CD4-positive, alpha-beta T cell (primary cell): Measurements from ENCODE around the gene GRIK1. TPM values are rescaled to one million over a fixed set of nuclear protein-coding genes. Genes with fewer than 3 reads are reported as not detected.

ENCODE experiments used
- ATAC-seq: fragments of 200-7000 bp; cut with Tn5 transposase; one replicate; pipeline ENCODE4 v1.10.0; 2022; ENCODE audit warnings: mild to moderate bottlenecking; ENCODE audit not compliant: poor library complexity
- CTCF ChIA-PET: fragments of 350-600 bp; sonication (Branson Sonifier 250); formaldehyde crosslinking; loops from one replicate; lab custom pipeline; 2021; ENCODE audit warnings: antibody characterized with exemption, inconsistent platforms; lab: Charles Lee
- POLR2A ChIA-PET: fragments of 350-600 bp; sonication (Branson Sonifier 250); formaldehyde crosslinking; loops from one replicate; lab custom pipeline; 2021; ENCODE audit warnings: antibody characterized with exemption, inconsistent platforms; lab: Charles Lee
- DNase-seq, 14 experiments: peaks; one replicate each; pipeline ENCODE4 v3.0.0-alpha.2; 2013 to 2020; ENCODE audit warnings: mixed read lengths in 2 of 14
- H3K27ac ChIP-seq, 2 donors: one replicate each; pipeline versions ENCODE4 v1.5.1 to v1.7.0; 2013; ENCODE audit warnings: low read length in 2 of 2, low read depth in 1 of 2, mild to moderate bottlenecking in 1 of 2
- H3K27me3 ChIP-seq, 2 experiments: 1 replicate in 1 of 2; 2 replicates in 1 of 2; pipeline versions ENCODE4 v1.6.1 to v1.7.0; 2013; ENCODE audit warnings: low read length in 2 of 2, control low read depth in 1 of 2, mild to moderate bottlenecking in 1 of 2, moderate library complexity in 1 of 2; ENCODE audit not compliant: insufficient read depth in 2 of 2, control insufficient read depth in 1 of 2
- H3K36me3 ChIP-seq: one replicate; pipeline ENCODE4 v1.6.1; 2013; ENCODE audit warnings: low read length, control low read depth; ENCODE audit not compliant: insufficient read depth
- H3K4me1 ChIP-seq: one replicate; pipeline ENCODE4 v1.6.1; 2013; ENCODE audit warnings: low read length, control low read depth; ENCODE audit not compliant: insufficient read depth
- H3K4me3 ChIP-seq: one replicate; pipeline ENCODE4 v1.5.1; 2013; ENCODE audit warnings: mild to moderate bottlenecking, low read length, moderate library complexity
- H3K9me3 ChIP-seq, 2 experiments: 1 replicate in 1 of 2; 2 replicates in 1 of 2; pipeline versions ENCODE4 v1.6.1 to v1.7.0; 2013; ENCODE audit warnings: low read length in 2 of 2, mild to moderate bottlenecking in 2 of 2, control low read depth in 1 of 2, moderate library complexity in 1 of 2; ENCODE audit not compliant: control insufficient read depth in 1 of 2, insufficient read depth in 1 of 2
- H3K27ac Mint-ChIP-seq: one replicate; pipeline ENCODE4 v1.8.0; 2020; ENCODE audit warnings: mixed read lengths
- H3K27me3 Mint-ChIP-seq: one replicate; pipeline ENCODE4 v1.8.0; 2021; ENCODE audit warnings: mixed read lengths
- H3K36me3 Mint-ChIP-seq: one replicate; pipeline ENCODE4 v1.8.0; 2021; ENCODE audit warnings: low read depth, mixed read lengths
- H3K4me1 Mint-ChIP-seq: one replicate; pipeline ENCODE4 v1.8.0; 2021; ENCODE audit warnings: low read depth, mixed read lengths
- H3K4me3 Mint-ChIP-seq: one replicate; pipeline ENCODE4 v1.8.0; 2020; ENCODE audit warnings: mild to moderate bottlenecking, mixed read lengths
- H3K9me3 Mint-ChIP-seq: one replicate; pipeline ENCODE4 v1.8.0; 2020; ENCODE audit warnings: mixed read lengths
- intact Hi-C, 2 experiments: fragments of 100-400 bp; cut with DNase I in 1 of 2; cut with micrococcal nuclease in 1 of 2; formaldehyde crosslinking; loops; one replicate each; pipeline versions ENCODE4 v1.15.1 to v1.9.0; 2023 to 2025; cut with DNase I, micrococcal nuclease
- total RNA-seq, 174 experiments: library from RNA in 2 of 174; stranded (reverse) in 2 of 174; gene quantifications; one replicate each; pipeline ENCODE4 v1.2.3 and lab custom pipeline; 2021 to 2026
- TF ChIP-seq, protein P1 (sequence below): fragments of 200-600 bp; IDR thresholded peaks from one replicate; pipeline ENCODE4 v1.8.0; 2022; ENCODE audit warnings: antibody characterized with exemption, mild to moderate bottlenecking

Gene GRIK1
- total RNA-seq, 2 experiments from 2014 or later, result not detected

DNA sequence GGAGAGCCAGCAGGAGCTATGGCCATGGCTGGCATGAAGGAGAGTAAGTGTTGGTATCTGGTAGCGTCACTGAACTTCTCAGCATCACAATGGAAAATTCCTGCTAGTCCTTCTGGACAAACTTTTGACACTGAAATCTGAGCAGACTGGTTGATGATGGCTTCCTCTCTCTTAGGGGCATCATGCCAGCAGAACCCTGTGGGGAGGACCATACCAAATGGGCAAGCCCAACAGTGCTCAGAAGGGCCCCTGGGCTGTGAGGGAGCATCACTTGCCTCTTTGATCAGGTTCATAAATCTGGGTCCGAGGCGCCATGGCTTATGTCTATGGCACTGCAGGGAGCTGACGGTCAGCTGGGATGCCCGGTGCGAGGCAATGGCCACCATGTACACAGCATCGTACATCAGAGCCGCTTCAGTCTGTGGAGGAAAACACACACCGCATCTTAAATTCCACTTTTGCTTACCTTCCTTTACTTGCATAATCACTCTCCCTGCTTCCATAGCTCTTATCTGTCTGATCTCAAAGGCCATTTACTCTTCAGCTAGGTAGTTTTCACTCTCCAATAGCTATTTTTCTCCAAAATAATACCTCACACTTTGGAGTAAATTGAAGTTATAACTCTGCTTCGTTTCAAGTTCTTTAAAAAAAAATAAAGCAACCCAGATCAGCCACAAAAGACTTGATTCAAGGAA, 297.1 kb downstream of the GRIK1 start:
- TF ChIP-seq, protein P1, sequence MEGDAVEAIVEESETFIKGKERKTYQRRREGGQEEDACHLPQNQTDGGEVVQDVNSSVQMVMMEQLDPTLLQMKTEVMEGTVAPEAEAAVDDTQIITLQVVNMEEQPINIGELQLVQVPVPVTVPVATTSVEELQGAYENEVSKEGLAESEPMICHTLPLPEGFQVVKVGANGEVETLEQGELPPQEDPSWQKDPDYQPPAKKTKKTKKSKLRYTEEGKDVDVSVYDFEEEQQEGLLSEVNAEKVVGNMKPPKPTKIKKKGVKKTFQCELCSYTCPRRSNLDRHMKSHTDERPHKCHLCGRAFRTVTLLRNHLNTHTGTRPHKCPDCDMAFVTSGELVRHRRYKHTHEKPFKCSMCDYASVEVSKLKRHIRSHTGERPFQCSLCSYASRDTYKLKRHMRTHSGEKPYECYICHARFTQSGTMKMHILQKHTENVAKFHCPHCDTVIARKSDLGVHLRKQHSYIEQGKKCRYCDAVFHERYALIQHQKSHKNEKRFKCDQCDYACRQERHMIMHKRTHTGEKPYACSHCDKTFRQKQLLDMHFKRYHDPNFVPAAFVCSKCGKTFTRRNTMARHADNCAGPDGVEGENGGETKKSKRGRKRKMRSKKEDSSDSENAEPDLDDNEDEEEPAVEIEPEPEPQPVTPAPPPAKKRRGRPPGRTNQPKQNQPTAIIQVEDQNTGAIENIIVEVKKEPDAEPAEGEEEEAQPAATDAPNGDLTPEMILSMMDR, result no peak
- no peaks in the 10 kb centered on the region for H3K36me3 Mint-ChIP-seq

DNA sequence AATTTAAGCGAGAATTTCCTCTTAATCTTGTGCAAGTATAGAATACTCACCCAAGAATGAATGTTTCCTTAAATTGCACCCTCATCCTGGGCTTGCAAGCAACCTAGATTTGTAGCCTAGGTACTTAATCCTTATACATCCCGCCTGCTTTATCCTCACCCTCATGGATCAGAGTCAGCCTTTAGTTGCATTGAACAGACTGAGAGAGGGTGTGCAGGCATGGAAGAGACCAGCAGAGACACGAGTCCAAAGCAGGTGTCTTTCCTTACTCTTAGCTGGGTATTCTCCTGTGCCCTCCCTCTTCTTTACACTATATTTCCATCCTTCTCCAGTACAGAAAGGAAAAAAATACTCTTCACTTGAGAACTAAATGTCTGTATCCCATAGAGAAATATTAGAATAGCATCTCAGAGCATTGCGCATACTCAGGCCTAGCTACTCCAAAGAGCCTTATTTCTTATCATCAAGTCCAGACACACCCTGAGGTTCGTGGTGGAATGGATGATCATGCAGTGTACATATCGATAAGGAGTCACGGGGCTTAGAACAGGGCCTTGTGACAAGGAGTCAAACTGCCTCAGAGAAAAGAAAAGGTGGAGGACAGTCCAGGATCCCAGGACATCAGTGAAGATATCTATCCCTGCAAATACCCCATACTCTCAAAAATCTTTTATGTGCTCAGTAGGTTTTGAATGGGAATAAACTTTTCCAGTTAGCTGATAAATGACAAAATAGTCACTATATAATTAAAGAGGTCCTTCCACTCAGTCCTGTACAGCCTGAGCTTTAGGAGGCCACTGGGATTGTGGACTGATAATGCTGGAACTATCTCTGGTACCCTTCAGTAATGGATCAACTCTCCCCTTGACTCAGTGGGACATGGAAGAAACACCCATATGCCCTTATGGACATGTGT, 297.9 kb downstream of the GRIK1 start:
- no peaks in the 10 kb centered on the region for H3K4me1 Mint-ChIP-seq

More for the DNA sequence above, 297.1 kb downstream of the GRIK1 start:
- Histone ChIP-seq H3K4me3 (no peak overlapping the region), H3K4me1 (no peaks in the 10 kb centered on the region), H3K9me3 (no peaks in the 10 kb centered on the region), H3K36me3 (no peaks in the 10 kb centered on the region), H3K27ac (no peak overlapping the region), H3K27me3 (no peaks in the 10 kb centered on the region)
- H3K4me1 Mint-ChIP-seq, result no peaks in the 10 kb centered on the region
- ChIA-PET CTCF (interaction anchor here (1.6 kb wide), 1 partner anchor 9 kb away, joined by 5 read pairs; no protein-coding TSS in a partner anchor), POLR2A (no interaction called here)
- no peak overlapping the region for H3K4me3 Mint-ChIP-seq
- H3K27ac Mint-ChIP-seq, result no peak overlapping the region
- H3K27me3 Mint-ChIP-seq, result no peaks in the 10 kb centered on the region
- no peak for DNase-seq
- intact Hi-C loops, result no loop called here
- no peak for ATAC-seq
- no peaks in the 10 kb centered on the region for H3K9me3 Mint-ChIP-seq

DNA sequence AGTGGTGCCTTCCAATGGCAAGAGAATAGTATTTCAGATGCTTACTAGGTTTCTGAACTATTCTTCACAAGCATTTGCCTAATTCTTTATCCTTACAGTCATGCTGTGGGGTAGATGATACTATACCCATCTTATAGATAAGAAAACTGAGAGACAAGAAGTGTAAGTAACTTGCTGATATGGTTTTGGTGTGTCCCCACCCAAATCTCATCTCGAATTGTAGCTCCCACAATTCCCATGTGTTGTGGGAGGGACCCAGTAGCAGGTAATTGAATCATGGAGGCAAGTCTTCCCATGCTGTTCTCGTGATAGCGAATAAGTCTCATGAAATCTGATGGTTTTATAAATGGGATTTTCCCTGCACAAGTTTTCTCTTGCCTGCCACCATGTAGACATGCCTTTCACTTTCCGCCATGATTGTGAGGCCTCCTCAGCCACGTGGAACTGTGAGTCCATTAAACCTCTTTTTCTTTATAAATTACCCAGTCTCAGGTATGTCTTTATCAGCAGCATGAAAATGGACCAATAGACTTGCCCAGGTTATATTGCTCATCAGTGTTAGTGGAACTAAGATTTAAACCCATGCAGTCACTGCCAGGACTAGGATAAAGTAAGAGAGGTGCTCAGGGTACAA, 298.7 kb downstream of the GRIK1 start:
- ChIA-PET POLR2A (no interaction called here), CTCF (no interaction called here)
- Histone ChIP-seq H3K27me3 (no peaks in the 10 kb centered on the region), H3K9me3 (no peaks in the 10 kb centered on the region), H3K4me1 (no peaks in the 10 kb centered on the region), H3K36me3 (no peaks in the 10 kb centered on the region), H3K27ac (no peak overlapping the region), H3K4me3 (no peak overlapping the region)
- Mint-ChIP-seq H3K4me1 (no peaks in the 10 kb centered on the region), H3K27ac (no peak overlapping the region), H3K27me3 (no peaks in the 10 kb centered on the region), H3K36me3 (no peaks in the 10 kb centered on the region), H3K9me3 (no peaks in the 10 kb centered on the region), H3K4me3 (no peak overlapping the region)
- TF ChIP-seq, protein P1, result no peak
- ATAC-seq (no peak), DNase-seq (no peak)
- intact Hi-C loops, result no loop called here

More for the DNA sequence above, 297.9 kb downstream of the GRIK1 start:
- Histone ChIP-seq H3K27me3 (no peaks in the 10 kb centered on the region), H3K36me3 (no peaks in the 10 kb centered on the region), H3K27ac (no peak overlapping the region), H3K9me3 (no peaks in the 10 kb centered on the region), H3K4me1 (no peaks in the 10 kb centered on the region), H3K4me3 (no peak overlapping the region)
- Mint-ChIP-seq H3K27me3 (no peaks in the 10 kb centered on the region), H3K9me3 (no peaks in the 10 kb centered on the region), H3K36me3 (no peaks in the 10 kb centered on the region), H3K4me3 (no peak overlapping the region), H3K27ac (no peak overlapping the region)
- ChIA-PET CTCF (interaction anchor here (1.6 kb wide), 1 partner anchor 8 kb away, joined by 5 read pairs; no protein-coding TSS in a partner anchor), POLR2A (no interaction called here)
- no peak for ATAC-seq
- no peak for DNase-seq
- TF ChIP-seq, protein P1, result no peak
- intact Hi-C loops, result no loop called here
